Measurements from ENCODE around the gene REEP3. TPM values are rescaled to one million over a fixed set of nuclear protein-coding genes. Genes with fewer than 3 reads are reported as not detected.

REEP3 gene
- total RNA-seq, 1 donor from 2014 or later, result 20.5 TPM

DNA sequence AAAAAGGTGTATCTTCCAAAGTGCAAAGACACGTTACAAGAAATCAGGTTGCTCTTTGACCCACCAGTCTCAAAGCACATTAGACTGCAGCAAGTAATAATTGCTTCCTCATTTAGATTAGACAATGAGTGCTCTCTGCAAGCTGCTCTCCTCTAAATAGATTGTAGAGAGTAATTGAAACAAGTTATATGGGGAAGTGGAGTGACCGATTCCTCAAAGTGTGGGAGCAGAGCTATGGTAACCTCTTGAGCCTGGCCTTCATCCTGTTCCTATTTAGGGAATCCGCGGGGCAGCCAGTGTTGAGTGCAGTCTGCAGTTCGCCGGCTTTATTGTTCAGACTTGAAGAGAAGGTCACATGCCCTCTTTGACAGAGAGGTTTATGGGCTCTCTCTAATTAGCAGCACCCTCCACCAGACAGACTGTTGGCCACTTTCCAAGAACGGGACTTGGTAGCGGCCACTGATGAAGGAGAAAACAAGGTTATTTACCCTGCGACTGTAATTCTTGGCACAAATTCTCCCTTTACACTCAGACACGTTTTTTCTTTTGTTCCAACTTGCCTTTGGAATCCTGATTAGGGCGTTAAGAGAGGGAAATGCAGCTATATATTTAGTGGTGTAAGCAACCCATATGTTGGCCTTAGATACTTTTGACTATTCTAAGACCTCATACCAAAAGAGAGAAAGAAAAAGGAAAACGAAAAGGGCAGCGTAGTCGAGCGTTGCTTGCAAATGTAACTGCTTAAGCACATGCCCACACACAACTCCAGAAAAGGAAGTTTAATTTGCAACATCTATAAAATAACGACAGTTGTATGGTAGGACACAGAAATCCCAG is 107.5 kb downstream of the REEP3 start:
- intact Hi-C loops (cut with micrococcal nuclease), result loop anchor here (1.0 to 5.0 kb wide), 12 partner anchors 92 to 896 kb away; partner anchors contain the start of genes ADO, EGR2 and NRBF2

- intact Hi-C loops (cut with micrococcal nuclease), result loop anchor here (1.0 to 10.0 kb wide), 18 partner anchors 91 to 1725 kb away; partner anchors contain the start of genes ADO, ARID5B, EGR2 and JMJD1C
Observed at GRCh38 chr10:63629363-63630084, 108.3 kb downstream of the REEP3 start.

- intact Hi-C loops (cut with micrococcal nuclease), result loop anchor here (1.0 to 10.0 kb wide), 6 partner anchors 165 to 1726 kb away; partner anchors contain the start of genes ARID5B and JMJD1C
Observed at GRCh38 chr10:63630085-63630930, 109.1 kb downstream of the REEP3 start.

DNA sequence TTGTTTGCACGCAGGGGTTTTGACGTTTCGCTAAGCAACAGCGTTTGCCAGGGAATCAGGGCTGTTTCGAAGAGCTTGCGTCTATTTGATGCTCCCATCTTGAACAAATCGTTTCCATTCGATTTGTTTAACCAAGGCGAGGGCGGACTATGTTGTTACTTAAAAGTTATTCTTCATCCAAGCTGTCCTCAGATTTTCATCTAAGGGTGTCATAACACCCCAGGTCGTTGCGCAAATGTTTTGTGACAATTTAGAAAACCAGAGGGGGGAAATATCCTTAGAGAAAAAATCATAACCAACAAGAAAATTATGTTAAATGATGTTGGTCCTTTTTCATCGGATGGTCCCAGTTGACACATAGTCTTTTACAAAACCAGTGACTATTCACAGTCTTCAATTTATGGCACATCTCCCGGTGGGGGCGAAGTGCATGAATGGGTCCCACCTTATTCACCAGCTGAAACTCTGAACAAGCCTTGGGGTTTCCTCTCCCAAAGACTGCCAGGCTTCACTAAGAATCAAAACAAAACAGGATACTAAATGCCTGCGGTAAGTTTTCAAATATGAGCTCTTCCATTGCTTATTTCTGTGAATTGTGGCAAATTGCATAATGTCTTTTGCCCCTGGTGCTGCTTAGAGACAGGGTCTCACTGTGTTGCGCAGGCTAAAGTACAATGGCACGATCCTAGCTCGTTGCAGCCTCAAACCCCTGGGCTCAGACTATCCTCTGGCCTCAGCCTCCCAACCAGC is 109.9 kb downstream of the REEP3 start:
- intact Hi-C loops (cut with micrococcal nuclease), result loop anchor here (1.0 to 10.0 kb wide), 7 partner anchors 76 to 1726 kb away; partner anchors contain the start of genes ARID5B and JMJD1C

GRCh38 chr10:63631991-63632390 is 110.8 kb downstream of the REEP3 start:
- intact Hi-C loops (cut with micrococcal nuclease), result loop anchor here (1.0 to 10.0 kb wide), 6 partner anchors 75 to 1727 kb away; partner anchors contain the start of gene ARID5B

DNA sequence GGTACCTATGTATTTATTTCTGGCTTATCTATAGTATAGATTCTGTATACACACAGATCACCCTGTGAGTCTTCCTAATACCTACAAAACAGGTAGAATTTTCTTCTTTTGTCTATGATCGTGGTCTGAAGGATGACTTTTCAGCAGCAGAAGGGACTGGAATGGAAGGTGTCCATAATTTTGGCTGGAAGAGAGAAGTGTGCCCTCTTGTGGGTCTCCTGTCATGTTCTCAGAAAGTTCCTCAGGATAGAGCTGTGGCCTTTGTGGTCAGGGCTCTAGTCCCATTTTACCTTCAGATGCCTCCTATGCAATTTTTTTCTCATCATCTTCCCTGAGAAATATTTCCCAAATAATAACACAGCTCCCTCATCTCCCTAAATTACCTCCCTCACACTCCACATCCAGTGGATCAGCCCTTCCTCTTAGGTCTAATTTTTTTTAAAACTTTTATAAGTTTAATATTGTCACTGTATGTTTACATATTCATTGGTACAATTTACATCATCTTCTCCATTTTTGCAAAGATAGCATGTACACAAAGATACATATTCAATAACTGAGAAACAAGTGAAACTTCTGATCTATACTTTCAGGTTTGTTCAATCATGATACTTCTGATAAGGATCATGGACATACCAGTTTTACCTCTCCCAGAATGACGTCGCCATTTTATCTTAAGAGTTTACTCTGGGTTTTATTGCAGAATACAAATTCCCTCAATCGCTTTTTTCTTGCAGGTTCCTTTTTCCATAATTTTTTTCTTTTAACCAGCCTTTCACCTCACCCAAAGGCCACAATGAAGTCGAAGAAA is 112.7 kb downstream of the REEP3 start:
- intact Hi-C loops (cut with micrococcal nuclease), result loop anchor here (5.0 to 10.0 kb wide), 4 partner anchors 552 to 1729 kb away; partner anchors contain the start of gene ARID5B

DNA sequence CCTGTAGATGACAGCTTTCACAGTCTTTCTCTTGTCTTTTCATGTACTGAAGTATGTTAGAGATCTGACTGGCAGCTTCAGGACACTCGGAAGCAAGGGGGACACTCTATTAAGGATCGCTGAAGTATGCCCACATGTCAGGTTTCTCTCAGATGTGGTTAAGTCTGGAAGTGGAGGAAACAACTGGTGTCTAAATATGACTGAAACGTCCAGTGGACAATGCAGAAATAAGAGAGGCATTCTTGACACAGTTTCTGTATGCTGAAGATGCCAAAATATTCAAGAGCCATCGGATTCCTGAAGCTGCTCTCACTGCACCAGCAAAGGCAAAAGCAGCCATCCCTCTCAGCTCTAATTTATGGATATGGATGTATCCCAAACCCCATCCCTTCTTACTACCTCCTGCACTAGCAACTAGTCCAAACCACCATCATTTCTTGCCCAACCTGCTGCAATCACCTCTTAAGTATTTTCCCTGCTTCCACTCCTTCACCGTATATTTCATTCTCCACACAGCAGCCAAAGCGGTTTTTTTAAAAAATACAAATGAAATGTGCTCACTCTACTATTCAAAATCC is 113.4 kb downstream of the REEP3 start:
- intact Hi-C loops (cut with micrococcal nuclease), result loop anchor here (5.0 to 10.0 kb wide), 4 partner anchors 552 to 1730 kb away; partner anchors contain the start of gene ARID5B

DNA sequence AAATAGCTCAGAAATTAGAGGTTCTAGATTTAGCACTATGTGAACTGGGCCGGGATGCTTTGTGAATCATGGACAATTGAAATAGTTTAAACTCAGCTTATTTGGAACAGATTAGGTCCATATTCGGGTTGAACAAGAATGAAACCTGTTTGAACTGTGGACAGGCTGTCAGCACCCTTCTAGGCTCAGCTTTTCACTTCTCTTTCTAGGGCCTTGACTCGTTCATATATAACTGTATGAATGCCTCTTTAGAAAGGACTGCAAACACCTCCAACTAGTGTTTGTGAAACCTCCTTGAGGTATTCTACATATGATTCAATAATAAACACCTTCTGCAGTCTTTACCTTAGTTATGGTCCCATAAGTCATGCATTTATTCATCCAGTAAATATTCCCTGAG is 115.6 kb downstream of the REEP3 start:
- intact Hi-C loops (cut with micrococcal nuclease), result loop anchor here (10.0 kb wide), 1 partner anchor 1732 kb away; the partner anchor contains the start of gene ARID5B

DNA sequence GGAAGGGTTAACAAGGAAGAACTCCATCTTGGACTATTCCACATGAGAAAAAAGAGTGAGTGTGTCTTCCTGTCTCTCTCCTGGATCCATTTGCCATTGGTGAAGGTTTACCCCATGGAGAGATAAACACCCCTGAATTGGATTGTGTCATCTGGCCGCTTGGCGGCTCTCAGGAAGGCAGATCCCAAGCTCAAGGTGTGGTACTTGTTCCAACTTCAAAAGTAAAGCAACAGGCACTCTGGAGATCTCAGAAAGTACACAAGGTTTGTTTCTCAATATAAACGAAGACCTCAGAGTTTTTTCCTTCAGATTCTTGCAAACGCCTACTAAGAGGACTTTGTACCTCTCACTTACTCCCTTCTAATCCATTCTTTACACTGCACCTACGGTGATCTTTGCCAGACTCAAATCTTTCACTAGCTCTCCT is 116.7 kb downstream of the REEP3 start:
- intact Hi-C loops (cut with micrococcal nuclease), result loop anchor here (10.0 kb wide), 1 partner anchor 1733 kb away; the partner anchor contains the start of gene ARID5B

GRCh38 chr10:63641366-63641765 is 120.2 kb downstream of the REEP3 start:
- intact Hi-C loops (cut with micrococcal nuclease), result no loop called here

- intact Hi-C loops (cut with micrococcal nuclease), result no loop called here
Observed at GRCh38 chr10:63641799-63642198, 120.6 kb downstream of the REEP3 start.

DNA sequence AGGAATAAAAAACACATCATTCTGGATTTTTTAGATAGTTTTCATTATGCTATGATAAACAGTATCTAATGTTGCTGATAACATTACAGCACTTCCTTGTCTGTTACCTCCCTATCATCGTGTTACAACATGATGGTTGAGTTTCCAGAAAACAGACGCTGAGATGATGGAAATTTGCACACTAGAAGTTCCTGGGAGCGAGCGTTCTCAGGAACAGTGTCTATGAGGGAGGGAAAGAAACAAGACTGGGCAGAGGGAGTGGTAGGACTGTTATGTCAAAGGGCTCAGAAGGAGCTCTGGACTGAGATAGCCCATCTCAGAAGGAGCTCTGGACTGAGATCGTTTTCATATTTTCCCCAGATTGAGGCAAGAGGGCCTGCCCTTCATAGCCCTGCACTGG is 121.6 kb downstream of the REEP3 start:
- intact Hi-C loops (cut with micrococcal nuclease), result no loop called here

DNA sequence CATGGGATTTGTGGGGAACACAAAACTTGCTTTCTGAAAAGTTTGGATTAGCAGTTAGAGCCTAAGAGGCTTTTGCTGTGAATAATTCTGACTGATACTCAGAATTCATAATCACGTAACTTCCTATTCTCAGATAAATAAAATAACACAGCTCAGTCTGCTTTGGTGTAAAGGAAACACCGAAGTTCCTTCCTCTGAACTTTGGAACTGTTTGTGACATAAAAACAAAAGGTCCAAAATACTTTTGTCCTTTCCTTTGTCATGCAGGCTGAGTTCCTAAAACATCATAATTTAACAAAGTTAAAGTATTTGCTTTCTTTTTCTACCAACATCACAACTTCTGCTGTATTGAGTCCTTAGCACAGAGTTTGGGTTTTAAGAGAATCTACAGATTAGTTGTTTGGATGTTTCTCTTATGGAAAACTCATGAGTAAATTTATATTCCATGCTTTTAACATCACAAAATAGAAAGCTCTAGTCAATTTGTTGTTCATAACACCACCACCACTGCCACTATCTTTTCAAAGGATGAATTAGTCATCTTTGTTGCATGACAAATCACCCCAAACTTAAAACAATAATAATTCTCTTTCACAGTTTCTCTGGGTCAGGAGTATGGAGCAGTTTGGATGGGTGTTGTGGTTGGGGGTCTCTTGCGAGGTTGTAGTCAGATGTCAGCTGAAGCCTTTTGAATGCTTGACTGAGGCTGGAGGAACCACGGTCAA is 123.4 kb downstream of the REEP3 start:
- intact Hi-C loops (cut with micrococcal nuclease), result no loop called here

- intact Hi-C loops (cut with micrococcal nuclease), result no loop called here
Observed at GRCh38 chr10:63645195-63645594, 124.0 kb downstream of the REEP3 start.

DNA sequence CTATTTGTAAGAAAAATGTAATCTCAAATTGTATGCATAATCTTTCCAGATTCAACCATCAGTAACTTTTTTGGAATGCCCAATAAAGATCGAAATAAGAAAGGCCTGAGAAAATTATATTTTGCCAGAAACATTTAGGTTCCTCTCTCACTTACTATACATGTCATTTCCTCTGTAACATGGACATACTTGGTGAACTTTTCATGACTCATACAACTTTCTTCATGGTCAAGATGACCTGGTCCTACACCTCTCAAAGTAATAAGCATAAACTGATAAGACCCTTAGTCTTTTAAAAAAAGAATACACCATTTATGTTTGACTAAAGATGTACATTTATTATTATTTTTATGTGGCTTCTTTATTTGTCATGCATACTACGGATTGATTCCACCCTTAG is 125.3 kb downstream of the REEP3 start:
- intact Hi-C loops (cut with micrococcal nuclease), result no loop called here

GRCh38 chr10:63651864-63652263 is 130.7 kb downstream of the REEP3 start:
- intact Hi-C loops (cut with micrococcal nuclease), result no loop called here

GRCh38 chr10:63653747-63654146 is 132.5 kb downstream of the REEP3 start:
- intact Hi-C loops (cut with micrococcal nuclease), result no loop called here

GRCh38 chr10:63657761-63658160 is 136.6 kb downstream of the REEP3 start:
- intact Hi-C loops (cut with micrococcal nuclease), result no loop called here
